ENCODE results near the gene TIMM9. TPM values are rescaled to one million over a fixed set of nuclear protein-coding genes. Genes with fewer than 3 reads are reported as not detected.
A peak's percentile ranks its signal among the peaks of the same experiment; 100 is the strongest.
"Not testable (repeated sequence)": the region's sequence is repeated elsewhere in the genome, so short reads cannot be mapped to it uniquely, and the experiment has no call there.

The TIMM9 gene
- total RNA-seq, 5 donors from 2014 or later (not counting 1 experiment from before 2014, with no cell fraction given): 23.4 to 37.4 (median 29.1) TPM

DNA sequence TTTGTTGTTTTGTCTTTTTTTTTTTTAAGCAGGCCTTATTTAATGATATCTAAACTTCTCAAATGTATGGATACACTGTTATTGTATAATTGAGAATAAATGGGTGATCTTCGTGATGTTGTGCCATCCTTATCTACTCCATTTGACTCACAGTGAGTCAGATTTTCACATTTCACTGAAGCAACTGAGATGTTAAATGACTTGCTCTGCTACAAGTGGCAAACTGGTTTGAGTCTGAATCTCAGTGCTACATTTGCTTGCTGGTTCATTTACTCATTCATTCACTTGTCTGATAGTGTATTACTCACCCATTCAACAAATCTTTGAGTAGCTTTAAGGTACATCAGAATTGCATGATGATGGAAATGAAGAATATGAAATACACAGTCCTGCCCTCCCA lies 2.8 kb upstream of the TIMM9 start:
- Histone ChIP-seq H3K9me3 (no peaks in the 10 kb centered on the region), H3K4me1 (ENCODE audit: control insufficient read depth in 1 of 2, extremely low read depth in 1 of 2, insufficient read depth in 2 of 2, low read length in 2 of 2) (peaks cover 12 to 14% of the 10 kb centered on the region in 2 experiments), H3K36me3 (ENCODE audit: control insufficient read depth in 2 of 2, extremely low read depth in 1 of 2, insufficient read depth in 1 of 2, low read length in 1 of 2) (peaks cover 0 to 31% of the 10 kb centered on the region in 2 donors), H3K4me3 (ENCODE audit: control insufficient read depth in 1 of 2, extremely low read depth in 1 of 2, low read length in 1 of 2) (no peak overlapping the region), H3K27ac (ENCODE audit: low read length) (no peak overlapping the region), H3K27me3 (replicated peaks in 1 of 2; ENCODE audit: control insufficient read depth in 2 of 2, extremely low read depth in 1 of 2, insufficient read depth in 2 of 2, low read length in 1 of 2) (no peaks in the 10 kb centered on the region)
- peaks cover 43 to 48% (median 47%) of the 10 kb centered on the region in 3 donors for H3K4me1 Mint-ChIP-seq
- no CpG with 5 or more reads among the region's 1 CpG for WGBS (ENCODE audit: insufficient coverage)
- no peaks in the 10 kb centered on the region for H3K9me3 Mint-ChIP-seq
- CTCF ChIA-PET: interaction anchor here in 1 of 2 donors (0.6 kb wide), 1 partner anchor 162 kb away, joined by 3 read pairs; no protein-coding TSS in a partner anchor
- H3K27ac Mint-ChIP-seq: no peak overlapping the region
- peak overlapping the region in 1 of 3 donors; percentile 2 for H3K4me3 Mint-ChIP-seq
- no peak for DNase-seq
- no peaks in the 10 kb centered on the region for H3K27me3 Mint-ChIP-seq
- H3K36me3 Mint-ChIP-seq: peaks cover 26% of the 10 kb centered on the region
- POLR2A ChIA-PET: interaction anchor here (0.6 to 1.0 kb wide), 3 partner anchors 43 to 226 kb away, joined by 5 to 7 read pairs (median 6); no protein-coding TSS in a partner anchor
- no peak for ATAC-seq (replicated peaks in 1 of 4)

DNA sequence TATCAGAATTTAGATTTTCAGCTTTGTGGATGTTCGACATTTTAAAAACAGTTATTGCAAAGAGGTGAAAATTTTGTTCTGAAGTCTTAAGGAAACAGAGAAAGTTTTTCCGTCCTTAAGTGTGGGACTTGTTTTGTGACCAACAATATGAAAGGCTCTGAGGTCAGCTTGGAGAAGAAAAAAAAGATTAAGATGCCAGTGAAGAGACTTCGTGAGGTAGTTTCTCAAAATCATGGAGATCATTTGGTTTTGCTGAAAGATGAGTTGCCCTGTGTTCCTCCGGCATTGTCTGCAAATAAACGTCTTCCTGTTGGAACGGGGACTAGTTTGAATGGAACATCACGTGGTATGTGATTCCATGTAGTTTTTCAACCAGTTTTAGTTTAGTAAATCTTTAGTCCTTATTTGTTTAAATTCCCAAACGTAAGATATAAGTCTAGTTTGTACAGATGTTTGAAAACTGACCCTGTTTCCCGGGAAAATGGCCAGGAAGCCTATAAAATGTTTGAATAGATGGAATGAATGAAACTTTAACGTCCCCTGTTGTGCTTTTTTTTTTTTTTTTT lies 870 bp upstream of the TIMM9 start:
- DNase-seq: peak in 4 of 35 experiments; percentile 2 to 47 (median 4)
- peaks cover 47 to 54% (median 50%) of the 10 kb centered on the region in 3 donors for H3K4me1 Mint-ChIP-seq

DNA sequence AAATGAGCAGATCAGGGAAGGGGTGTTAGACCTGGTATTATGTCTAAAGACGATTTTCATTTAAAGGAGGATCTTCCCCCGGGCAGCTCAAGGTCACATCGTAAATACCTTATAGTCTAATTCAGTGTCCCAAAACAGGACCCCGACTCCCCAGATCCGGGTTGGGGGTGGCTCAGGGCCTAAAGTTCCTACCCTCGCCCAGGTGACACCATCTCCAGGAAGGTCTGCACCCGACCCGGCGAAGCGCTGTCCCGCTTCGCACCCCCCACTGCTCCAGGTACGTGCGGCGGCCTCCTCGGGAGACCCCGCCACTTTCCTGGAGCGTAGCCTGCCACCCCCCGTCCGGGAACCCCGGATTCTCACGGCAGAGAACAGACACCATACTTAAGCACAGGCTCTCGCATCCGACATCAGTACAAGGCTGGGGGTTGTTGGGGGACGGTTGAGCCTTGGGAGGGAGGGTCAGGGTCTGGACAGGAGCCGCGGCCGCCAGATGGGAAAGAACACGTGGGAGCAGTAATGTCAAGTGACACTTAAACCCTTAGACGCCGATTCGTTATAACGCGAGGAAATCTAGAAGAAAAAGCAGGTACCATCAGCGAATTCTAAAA lies 556 bp downstream of the TIMM9 start:
- Mint-ChIP-seq H3K27ac (peak overlapping the region; percentile 97 to 99), H3K36me3 (peaks cover 2% of the 10 kb centered on the region), H3K4me1 (peaks cover 44 to 53% (median 48%) of the 10 kb centered on the region in 3 donors), H3K4me3 (peak overlapping the region; percentile 80 to 95 (median 93)), H3K27me3 (no peaks in the 10 kb centered on the region), H3K9me3 (no peaks in the 10 kb centered on the region)
- DNase-seq (peak in 32 of 35 experiments; percentile 5 to 45 (median 20)), ATAC-seq (replicated peaks in 1 of 4) (peak; percentile 21 to 33 (median 32))
- ChIA-PET CTCF (interaction anchor here (0.6 to 2.1 kb wide), 8 partner anchors 29 to 319 kb away, joined by 3 to 10 read pairs (median 4); partner anchors contain the start of genes TOMM20L (in 2 of the 2), ACTR10 (in 1 of the 2) and ARID4A (in 1 of the 2)), POLR2A (interaction anchor here (0.5 to 1.6 kb wide), 9 partner anchors 9 to 228 kb away, joined by 3 to 12 read pairs (median 4); partner anchors contain the start of genes ARID4A (in 1 of the 2), PSMA3 (in 1 of the 2) and TOMM20L (in 1 of the 2))
- no peaks in the 10 kb centered on the region for H3K27me3 ChIP-seq (replicated peaks in 1 of 2; ENCODE audit: control insufficient read depth in 2 of 2, extremely low read depth in 1 of 2, insufficient read depth in 2 of 2, low read length in 1 of 2)
- H3K4me3 ChIP-seq (ENCODE audit: control insufficient read depth in 1 of 2, extremely low read depth in 1 of 2, low read length in 1 of 2): peak overlapping the region; percentile 81 to 97
- H3K9me3 ChIP-seq: no peaks in the 10 kb centered on the region
- H3K36me3 ChIP-seq (ENCODE audit: control insufficient read depth in 2 of 2, extremely low read depth in 1 of 2, insufficient read depth in 1 of 2, low read length in 1 of 2): peaks cover 0 to 12% of the 10 kb centered on the region in 2 donors
- H3K4me1 ChIP-seq (ENCODE audit: control insufficient read depth in 1 of 2, extremely low read depth in 1 of 2, insufficient read depth in 2 of 2, low read length in 2 of 2): peaks cover 12 to 14% of the 10 kb centered on the region in 2 experiments
- H3K27ac ChIP-seq (ENCODE audit: low read length): peak overlapping the region; percentile 94
- WGBS (ENCODE audit: insufficient coverage): under 1% methylated on average over 21 of the region's 35 CpGs

More for the DNA sequence above, 870 bp upstream of the TIMM9 start:
- Histone ChIP-seq H3K36me3 (ENCODE audit: control insufficient read depth in 2 of 2, extremely low read depth in 1 of 2, insufficient read depth in 1 of 2, low read length in 1 of 2) (peaks cover 0 to 18% of the 10 kb centered on the region in 2 donors), H3K27ac (ENCODE audit: low read length) (peak overlapping the region; percentile 94), H3K9me3 (no peaks in the 10 kb centered on the region), H3K4me1 (ENCODE audit: control insufficient read depth in 1 of 2, extremely low read depth in 1 of 2, insufficient read depth in 2 of 2, low read length in 2 of 2) (peaks cover 12 to 14% of the 10 kb centered on the region in 2 experiments), H3K27me3 (replicated peaks in 1 of 2; ENCODE audit: control insufficient read depth in 2 of 2, extremely low read depth in 1 of 2, insufficient read depth in 2 of 2, low read length in 1 of 2) (no peaks in the 10 kb centered on the region), H3K4me3 (ENCODE audit: control insufficient read depth in 1 of 2, extremely low read depth in 1 of 2, low read length in 1 of 2) (peak overlapping the region; percentile 81 to 97)
- no peaks in the 10 kb centered on the region for H3K9me3 Mint-ChIP-seq
- POLR2A ChIA-PET: interaction anchor here (0.5 to 1.6 kb wide), 8 partner anchors 17 to 1820 kb away, joined by 3 to 12 read pairs (median 6); partner anchors contain the start of genes ARID4A (in 1 of the 2), PPM1A (in 1 of the 2), PSMA3 (in 1 of the 2) and TOMM20L (in 1 of the 2)
- WGBS (ENCODE audit: insufficient coverage): 0% methylated on average over 3 of the region's 10 CpGs
- no peaks in the 10 kb centered on the region for H3K27me3 Mint-ChIP-seq
- H3K36me3 Mint-ChIP-seq: peaks cover 11% of the 10 kb centered on the region
- CTCF ChIA-PET: interaction anchor here in 1 of 2 donors (1.1 to 2.1 kb wide), 3 partner anchors 32 to 320 kb away, joined by 3 to 10 read pairs (median 7); partner anchors contain the start of genes ARID4A and TOMM20L
- no peak for ATAC-seq (replicated peaks in 1 of 4)
- H3K4me3 Mint-ChIP-seq: peak overlapping the region; percentile 80 to 95 (median 93)
- peak overlapping the region; percentile 97 to 99 for H3K27ac Mint-ChIP-seq

DNA sequence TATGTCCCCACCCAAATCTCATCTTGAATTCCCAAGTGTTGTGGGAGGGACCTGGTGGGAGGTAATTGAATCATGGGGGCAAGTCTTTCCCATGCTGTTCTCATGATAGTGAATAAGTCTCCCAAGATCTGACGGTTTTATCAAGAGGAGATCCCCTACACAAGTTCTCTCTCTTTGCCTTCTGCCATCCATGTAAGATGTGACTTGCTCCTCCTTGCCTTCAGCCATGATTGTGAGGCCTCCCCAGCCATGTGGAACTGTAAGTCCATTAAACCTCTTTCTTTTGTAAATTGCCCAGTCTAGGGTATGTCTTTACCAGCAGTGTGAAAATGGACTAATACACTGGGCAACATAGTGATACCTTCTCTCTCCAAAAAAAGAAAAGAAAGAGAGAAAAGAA lies 10.4 kb downstream of the TIMM9 start:
- H3K9me3 ChIP-seq; DNase-seq; H3K27me3 Mint-ChIP-seq; H3K9me3 Mint-ChIP-seq; H3K27me3 ChIP-seq (replicated peaks in 1 of 2; ENCODE audit: control insufficient read depth in 2 of 2, extremely low read depth in 1 of 2, insufficient read depth in 2 of 2, low read length in 1 of 2); H3K4me3 Mint-ChIP-seq; H3K4me3 ChIP-seq (ENCODE audit: control insufficient read depth in 1 of 2, extremely low read depth in 1 of 2, low read length in 1 of 2); H3K27ac ChIP-seq (ENCODE audit: low read length); H3K4me1 ChIP-seq (ENCODE audit: control insufficient read depth in 1 of 2, extremely low read depth in 1 of 2, insufficient read depth in 2 of 2, low read length in 2 of 2); H3K27ac Mint-ChIP-seq; ATAC-seq (replicated peaks in 1 of 4): not testable (repeated sequence)
- 80% methylated on average over 1 of the region's 1 CpG for WGBS (ENCODE audit: insufficient coverage)
- H3K36me3 Mint-ChIP-seq: peaks cover 44% of the 10 kb centered on the region
- ChIA-PET POLR2A (interaction anchor here in 1 of 2 donors (0.6 kb wide), 2 partner anchors 42 to 211 kb away, joined by 3 read pairs; no protein-coding TSS in a partner anchor), CTCF (interaction anchor here in 1 of 2 donors (0.6 to 0.7 kb wide), 4 partner anchors 16 to 291 kb away, joined by 3 to 4 read pairs (median 3); no protein-coding TSS in a partner anchor)
- H3K4me1 Mint-ChIP-seq: peaks cover 21 to 26% (median 23%) of the 10 kb centered on the region in 3 donors
- peaks cover 7 to 33% of the 10 kb centered on the region in 2 donors for H3K36me3 ChIP-seq (ENCODE audit: control insufficient read depth in 2 of 2, extremely low read depth in 1 of 2, insufficient read depth in 1 of 2, low read length in 1 of 2)

DNA sequence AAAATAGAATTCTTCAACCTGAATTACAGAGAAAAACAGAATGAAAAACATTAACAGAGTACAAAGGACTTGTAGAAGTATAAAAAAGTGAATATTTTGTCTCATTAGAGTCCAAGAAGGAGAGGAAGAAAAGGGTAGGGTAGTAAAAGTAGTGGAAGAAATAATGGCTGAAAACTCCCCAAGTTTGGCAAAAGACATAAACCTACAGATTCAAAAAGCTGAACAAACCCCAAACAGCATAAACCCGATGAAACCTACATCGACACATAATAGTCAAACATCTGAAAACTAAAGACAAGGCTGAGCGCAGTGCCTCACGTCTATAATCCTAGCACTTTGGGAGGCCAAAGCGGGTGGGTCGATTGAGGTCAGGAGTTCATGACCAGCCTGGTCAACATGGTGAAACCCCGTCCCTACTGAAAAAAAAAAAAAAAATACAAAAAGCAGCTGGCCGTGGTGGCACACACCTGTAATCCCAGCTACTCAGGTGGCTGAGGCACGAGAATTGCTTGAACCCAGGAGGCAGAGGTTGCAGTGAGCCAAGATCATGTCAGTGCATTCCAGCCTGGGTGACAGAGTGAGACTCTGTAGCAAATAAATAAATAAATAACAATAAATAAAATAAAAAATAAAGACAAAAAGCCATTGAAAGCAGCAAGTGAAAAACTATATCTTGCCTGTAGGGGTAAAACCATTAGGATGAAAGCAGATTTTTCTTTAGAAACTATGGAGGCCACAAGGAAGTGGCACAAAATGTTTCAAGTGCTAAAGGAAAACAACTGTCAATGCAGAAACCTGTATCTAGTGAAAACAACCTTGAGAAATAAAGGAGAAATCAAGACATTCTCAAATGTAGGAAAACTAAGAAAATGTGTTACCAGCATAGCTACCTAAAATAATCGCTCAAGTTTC lies 11.4 kb downstream of the TIMM9 start:
- H3K36me3 ChIP-seq (ENCODE audit: control insufficient read depth in 2 of 2, extremely low read depth in 1 of 2, insufficient read depth in 1 of 2, low read length in 1 of 2): peaks cover 9 to 35% of the 10 kb centered on the region in 2 donors
- Mint-ChIP-seq H3K27ac (peak overlapping the region in 1 of 2 donors; percentile 8), H3K36me3 (peaks cover 43% of the 10 kb centered on the region)

More for the DNA sequence above, 11.4 kb downstream of the TIMM9 start:
- Histone ChIP-seq H3K27ac (ENCODE audit: low read length) (no peak overlapping the region), H3K4me1 (ENCODE audit: control insufficient read depth in 1 of 2, extremely low read depth in 1 of 2, insufficient read depth in 2 of 2, low read length in 2 of 2) (no peaks in the 10 kb centered on the region), H3K9me3 (no peaks in the 10 kb centered on the region), H3K4me3 (ENCODE audit: control insufficient read depth in 1 of 2, extremely low read depth in 1 of 2, low read length in 1 of 2) (no peak overlapping the region), H3K27me3 (replicated peaks in 1 of 2; ENCODE audit: control insufficient read depth in 2 of 2, extremely low read depth in 1 of 2, insufficient read depth in 2 of 2, low read length in 1 of 2) (no peaks in the 10 kb centered on the region)
- ChIA-PET POLR2A (interaction anchor here in 1 of 2 donors (0.6 kb wide), 1 partner anchor 11 kb away, joined by 3 read pairs; no protein-coding TSS in a partner anchor), CTCF (interaction anchor here in 1 of 2 donors (0.6 kb wide), 2 partner anchors 17 to 57 kb away, joined by 3 to 6 read pairs; no protein-coding TSS in a partner anchor)
- no peak overlapping the region for H3K4me3 Mint-ChIP-seq
- no peaks in the 10 kb centered on the region for H3K27me3 Mint-ChIP-seq
- WGBS (ENCODE audit: insufficient coverage): 100% methylated on average over 5 of the region's 10 CpGs
- no peaks in the 10 kb centered on the region for H3K9me3 Mint-ChIP-seq
- DNase-seq (no peak), ATAC-seq (replicated peaks in 1 of 4) (no peak)
- H3K4me1 Mint-ChIP-seq: peaks cover 20 to 22% (median 21%) of the 10 kb centered on the region in 3 donors

Data from T-cell (primary cell).